WTC11 (cell line): ENCODE results near the gene RAB8B.

Source experiments
- NFYB ChIP-seq: sonication (generic); formaldehyde crosslinking; conservative IDR thresholded peaks from 2 replicates; pipeline ENCODE4 v1.8.0; 2022; ENCODE audit warnings: low read depth, missing genetic modification reagents
- RORB ChIP-seq: fragments of 250-450 bp; sonication (Bioruptor Pico); IDR thresholded peaks from 2 replicates; pipeline ENCODE4 v1.9.0; 2021; ENCODE audit warnings: mild to moderate bottlenecking
- TEAD4 ChIP-seq: sonication (generic); formaldehyde crosslinking; IDR thresholded peaks from 2 replicates; pipeline ENCODE4 v1.8.0; 2022; ENCODE audit warnings: mild to moderate bottlenecking, missing genetic modification reagents
- ZNF263 ChIP-seq: sonication (generic); formaldehyde crosslinking; IDR thresholded peaks from 2 replicates; pipeline ENCODE4 v1.8.1; 2022; ENCODE audit warnings: low read depth, mild to moderate bottlenecking, moderate library complexity, missing genetic modification reagents
- TF ChIP-seq, protein P1 (sequence below): fragments of 200-600 bp; IDR thresholded peaks from 2 replicates; pipeline ENCODE4 v1.8.0; 2022; ENCODE audit warnings: antibody characterized with exemption
- TF ChIP-seq, protein P2 (sequence below): sonication (generic); formaldehyde crosslinking; IDR thresholded peaks from 2 replicates; pipeline ENCODE4 v1.8.1; 2023; ENCODE audit warnings: mild to moderate bottlenecking, missing genetic modification reagents
- TF ChIP-seq, protein P3 (sequence below): sonication (generic); formaldehyde crosslinking; IDR thresholded peaks from 2 replicates; pipeline ENCODE4 v1.8.1; 2022; ENCODE audit warnings: low read depth, mild to moderate bottlenecking, moderate library complexity, missing genetic modification reagents, borderline replicate concordance
- TF ChIP-seq, protein P4 (sequence below): sonication (generic); formaldehyde crosslinking; IDR thresholded peaks from 2 replicates; pipeline ENCODE4 v1.8.0; 2022; ENCODE audit warnings: mild to moderate bottlenecking, missing genetic modification reagents
- TF ChIP-seq, protein P5 (sequence below): sonication (generic); formaldehyde crosslinking; IDR thresholded peaks from 2 replicates; pipeline ENCODE4 v1.8.1; 2022; ENCODE audit warnings: mild to moderate bottlenecking, missing genetic modification reagents, moderate library complexity, borderline replicate concordance
- TF ChIP-seq, protein P6 (sequence below): sonication (generic); formaldehyde crosslinking; IDR thresholded peaks from 2 replicates; pipeline ENCODE4 v1.8.1; 2023; ENCODE audit warnings: mild to moderate bottlenecking, missing genetic modification reagents, moderate library complexity
- TF ChIP-seq, protein P7 (sequence below): sonication (generic); formaldehyde crosslinking; IDR thresholded peaks from 2 replicates; pipeline ENCODE4 v1.8.0; 2022; ENCODE audit warnings: mild to moderate bottlenecking, missing genetic modification reagents

DNA sequence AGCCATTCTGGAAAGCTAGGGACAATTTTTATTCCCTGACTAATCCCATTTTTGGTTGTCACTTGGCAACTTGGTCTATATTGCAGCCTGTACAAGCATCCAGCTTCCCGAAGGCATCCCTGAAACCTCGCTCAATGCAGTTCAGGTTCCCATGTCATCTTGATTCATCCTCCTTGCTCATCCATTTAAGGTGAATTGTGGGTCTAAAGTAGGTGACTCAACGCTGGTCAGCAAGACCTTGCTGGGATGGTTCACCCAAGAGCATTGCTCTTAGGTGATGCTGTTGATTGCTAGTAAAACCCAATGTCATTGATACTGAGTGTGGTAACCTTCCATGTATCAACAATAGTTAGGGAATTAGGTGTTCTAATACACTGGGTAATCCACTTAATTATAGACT is 13.1 kb upstream of the RAB8B start:
- TF ChIP-seq, protein P1, sequence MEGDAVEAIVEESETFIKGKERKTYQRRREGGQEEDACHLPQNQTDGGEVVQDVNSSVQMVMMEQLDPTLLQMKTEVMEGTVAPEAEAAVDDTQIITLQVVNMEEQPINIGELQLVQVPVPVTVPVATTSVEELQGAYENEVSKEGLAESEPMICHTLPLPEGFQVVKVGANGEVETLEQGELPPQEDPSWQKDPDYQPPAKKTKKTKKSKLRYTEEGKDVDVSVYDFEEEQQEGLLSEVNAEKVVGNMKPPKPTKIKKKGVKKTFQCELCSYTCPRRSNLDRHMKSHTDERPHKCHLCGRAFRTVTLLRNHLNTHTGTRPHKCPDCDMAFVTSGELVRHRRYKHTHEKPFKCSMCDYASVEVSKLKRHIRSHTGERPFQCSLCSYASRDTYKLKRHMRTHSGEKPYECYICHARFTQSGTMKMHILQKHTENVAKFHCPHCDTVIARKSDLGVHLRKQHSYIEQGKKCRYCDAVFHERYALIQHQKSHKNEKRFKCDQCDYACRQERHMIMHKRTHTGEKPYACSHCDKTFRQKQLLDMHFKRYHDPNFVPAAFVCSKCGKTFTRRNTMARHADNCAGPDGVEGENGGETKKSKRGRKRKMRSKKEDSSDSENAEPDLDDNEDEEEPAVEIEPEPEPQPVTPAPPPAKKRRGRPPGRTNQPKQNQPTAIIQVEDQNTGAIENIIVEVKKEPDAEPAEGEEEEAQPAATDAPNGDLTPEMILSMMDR, result no peak
- TF ChIP-seq ZNF263 (no peak), TEAD4 (CRISPR knock-in tag) (no peak), NFYB (no peak), RORB (no peak)
- TF ChIP-seq, protein P2, sequence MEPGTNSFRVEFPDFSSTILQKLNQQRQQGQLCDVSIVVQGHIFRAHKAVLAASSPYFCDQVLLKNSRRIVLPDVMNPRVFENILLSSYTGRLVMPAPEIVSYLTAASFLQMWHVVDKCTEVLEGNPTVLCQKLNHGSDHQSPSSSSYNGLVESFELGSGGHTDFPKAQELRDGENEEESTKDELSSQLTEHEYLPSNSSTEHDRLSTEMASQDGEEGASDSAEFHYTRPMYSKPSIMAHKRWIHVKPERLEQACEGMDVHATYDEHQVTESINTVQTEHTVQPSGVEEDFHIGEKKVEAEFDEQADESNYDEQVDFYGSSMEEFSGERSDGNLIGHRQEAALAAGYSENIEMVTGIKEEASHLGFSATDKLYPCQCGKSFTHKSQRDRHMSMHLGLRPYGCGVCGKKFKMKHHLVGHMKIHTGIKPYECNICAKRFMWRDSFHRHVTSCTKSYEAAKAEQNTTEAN (CRISPR knock-in tag), result no peak
- TF ChIP-seq, protein P3, sequence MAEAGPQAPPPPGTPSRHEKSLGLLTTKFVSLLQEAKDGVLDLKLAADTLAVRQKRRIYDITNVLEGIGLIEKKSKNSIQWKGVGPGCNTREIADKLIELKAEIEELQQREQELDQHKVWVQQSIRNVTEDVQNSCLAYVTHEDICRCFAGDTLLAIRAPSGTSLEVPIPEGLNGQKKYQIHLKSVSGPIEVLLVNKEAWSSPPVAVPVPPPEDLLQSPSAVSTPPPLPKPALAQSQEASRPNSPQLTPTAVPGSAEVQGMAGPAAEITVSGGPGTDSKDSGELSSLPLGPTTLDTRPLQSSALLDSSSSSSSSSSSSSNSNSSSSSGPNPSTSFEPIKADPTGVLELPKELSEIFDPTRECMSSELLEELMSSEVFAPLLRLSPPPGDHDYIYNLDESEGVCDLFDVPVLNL, result no peak
- TF ChIP-seq, protein P4, sequence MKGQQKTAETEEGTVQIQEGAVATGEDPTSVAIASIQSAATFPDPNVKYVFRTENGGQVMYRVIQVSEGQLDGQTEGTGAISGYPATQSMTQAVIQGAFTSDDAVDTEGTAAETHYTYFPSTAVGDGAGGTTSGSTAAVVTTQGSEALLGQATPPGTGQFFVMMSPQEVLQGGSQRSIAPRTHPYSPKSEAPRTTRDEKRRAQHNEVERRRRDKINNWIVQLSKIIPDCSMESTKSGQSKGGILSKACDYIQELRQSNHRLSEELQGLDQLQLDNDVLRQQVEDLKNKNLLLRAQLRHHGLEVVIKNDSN (CRISPR knock-in tag), result no peak
- TF ChIP-seq, protein P5, sequence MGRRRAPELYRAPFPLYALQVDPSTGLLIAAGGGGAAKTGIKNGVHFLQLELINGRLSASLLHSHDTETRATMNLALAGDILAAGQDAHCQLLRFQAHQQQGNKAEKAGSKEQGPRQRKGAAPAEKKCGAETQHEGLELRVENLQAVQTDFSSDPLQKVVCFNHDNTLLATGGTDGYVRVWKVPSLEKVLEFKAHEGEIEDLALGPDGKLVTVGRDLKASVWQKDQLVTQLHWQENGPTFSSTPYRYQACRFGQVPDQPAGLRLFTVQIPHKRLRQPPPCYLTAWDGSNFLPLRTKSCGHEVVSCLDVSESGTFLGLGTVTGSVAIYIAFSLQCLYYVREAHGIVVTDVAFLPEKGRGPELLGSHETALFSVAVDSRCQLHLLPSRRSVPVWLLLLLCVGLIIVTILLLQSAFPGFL (CRISPR knock-in tag), result no peak
- TF ChIP-seq, protein P6, sequence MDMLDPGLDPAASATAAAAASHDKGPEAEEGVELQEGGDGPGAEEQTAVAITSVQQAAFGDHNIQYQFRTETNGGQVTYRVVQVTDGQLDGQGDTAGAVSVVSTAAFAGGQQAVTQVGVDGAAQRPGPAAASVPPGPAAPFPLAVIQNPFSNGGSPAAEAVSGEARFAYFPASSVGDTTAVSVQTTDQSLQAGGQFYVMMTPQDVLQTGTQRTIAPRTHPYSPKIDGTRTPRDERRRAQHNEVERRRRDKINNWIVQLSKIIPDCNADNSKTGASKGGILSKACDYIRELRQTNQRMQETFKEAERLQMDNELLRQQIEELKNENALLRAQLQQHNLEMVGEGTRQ (CRISPR knock-in tag), result no peak
- TF ChIP-seq, protein P7, sequence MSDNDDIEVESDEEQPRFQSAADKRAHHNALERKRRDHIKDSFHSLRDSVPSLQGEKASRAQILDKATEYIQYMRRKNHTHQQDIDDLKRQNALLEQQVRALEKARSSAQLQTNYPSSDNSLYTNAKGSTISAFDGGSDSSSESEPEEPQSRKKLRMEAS (CRISPR knock-in tag), result no peak
